Activated CD4-positive, alpha-beta T cell treated with anti-CD3 and anti-CD28 coated beads for 24 hours (primary cell): ENCODE results near the gene VPS52.
A peak's percentile ranks its signal among the peaks of the same experiment; 100 is the strongest.

Experiments used
- DNase-seq, 2 donors: peaks; one replicate each; pipeline ENCODE4 v3.0.0-alpha.2; 2020; ENCODE audit warnings: low read depth in 2 of 2

Gene VPS52, protein sequence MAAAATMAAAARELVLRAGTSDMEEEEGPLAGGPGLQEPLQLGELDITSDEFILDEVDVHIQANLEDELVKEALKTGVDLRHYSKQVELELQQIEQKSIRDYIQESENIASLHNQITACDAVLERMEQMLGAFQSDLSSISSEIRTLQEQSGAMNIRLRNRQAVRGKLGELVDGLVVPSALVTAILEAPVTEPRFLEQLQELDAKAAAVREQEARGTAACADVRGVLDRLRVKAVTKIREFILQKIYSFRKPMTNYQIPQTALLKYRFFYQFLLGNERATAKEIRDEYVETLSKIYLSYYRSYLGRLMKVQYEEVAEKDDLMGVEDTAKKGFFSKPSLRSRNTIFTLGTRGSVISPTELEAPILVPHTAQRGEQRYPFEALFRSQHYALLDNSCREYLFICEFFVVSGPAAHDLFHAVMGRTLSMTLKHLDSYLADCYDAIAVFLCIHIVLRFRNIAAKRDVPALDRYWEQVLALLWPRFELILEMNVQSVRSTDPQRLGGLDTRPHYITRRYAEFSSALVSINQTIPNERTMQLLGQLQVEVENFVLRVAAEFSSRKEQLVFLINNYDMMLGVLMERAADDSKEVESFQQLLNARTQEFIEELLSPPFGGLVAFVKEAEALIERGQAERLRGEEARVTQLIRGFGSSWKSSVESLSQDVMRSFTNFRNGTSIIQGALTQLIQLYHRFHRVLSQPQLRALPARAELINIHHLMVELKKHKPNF

GRCh38 chr6:33271468-33272274, at the start of gene VPS52, which contains the start of gene RPS18:
VPS52 (minus strand) TSS chr6:33271876; CDS start chr6:33271675, 201 bp downstream.
RPS18 (plus strand) TSS chr6:33272075; CDS start chr6:33272120, 45 bp downstream.
- DNase-seq: peak; percentile 77 to 86

DNA sequence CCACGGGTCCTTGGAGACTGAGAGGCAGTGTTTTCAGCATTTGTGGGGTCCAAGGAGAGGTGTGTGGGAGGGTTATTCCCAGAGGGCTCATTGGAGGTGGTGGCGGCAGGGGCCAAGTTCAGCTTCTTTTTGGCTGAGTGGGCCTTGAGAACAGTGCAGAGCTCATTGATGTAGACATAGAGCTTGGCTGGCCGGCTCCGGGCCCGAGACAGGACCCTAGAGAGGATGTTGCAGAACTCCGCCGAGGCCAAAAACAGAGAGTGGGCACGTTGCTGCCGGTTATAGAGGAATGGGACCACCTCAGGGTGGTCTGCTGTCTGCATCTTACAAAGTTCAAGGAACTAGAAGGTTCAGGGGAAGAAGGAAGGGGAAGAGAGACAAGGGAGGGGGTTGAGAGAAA, 49.6 kb upstream of the VPS52 start:
- no peak for DNase-seq

- DNase-seq: no peak
These were observed 48.9 kb upstream of the VPS52 start for GRCh38 chr6:33320315-33321181.

- DNase-seq: no peak
These were observed 48.3 kb upstream of the VPS52 start for GRCh38 chr6:33319939-33320314.

DNA sequence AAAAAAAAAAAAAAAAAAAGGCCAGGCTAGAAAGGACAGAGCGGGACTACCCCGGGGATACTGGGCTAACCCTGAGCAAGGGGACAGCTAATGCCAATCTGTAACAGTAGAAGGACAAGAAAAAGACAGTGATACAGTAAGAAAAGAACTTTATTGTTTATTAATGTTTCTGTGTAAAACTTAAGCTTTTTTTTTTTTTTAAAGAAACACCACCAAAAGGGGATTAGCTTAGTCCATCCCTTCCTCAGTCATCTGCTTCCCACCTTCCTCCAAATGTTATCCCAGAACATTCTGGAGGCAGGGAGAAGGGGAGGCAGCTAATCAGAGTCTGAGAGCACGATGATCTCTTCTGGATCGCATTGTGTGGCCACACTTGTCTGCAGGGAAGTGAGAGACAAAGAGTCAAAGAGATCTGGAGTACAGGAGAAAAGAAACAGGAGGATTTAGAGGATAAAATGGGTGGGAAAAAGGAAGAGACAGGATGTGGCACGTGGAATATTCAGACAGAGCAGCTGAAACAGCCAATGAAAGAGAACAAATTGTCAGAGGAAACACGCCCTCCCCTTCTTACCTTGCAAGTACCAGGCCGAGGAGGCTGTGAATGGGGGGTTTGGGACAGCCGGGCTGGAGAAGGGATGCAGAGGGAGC, 46.9 kb upstream of the VPS52 start:
- no peak for DNase-seq

GRCh38 chr6:33317669-33318425, 46.2 kb upstream of the VPS52 start, which contains the start of gene ZBTB22:
ZBTB22 (minus strand) TSS chr6:33317744; CDS start chr6:33316916, 828 bp downstream.
- DNase-seq: peak; percentile 95 to 96

DNA sequence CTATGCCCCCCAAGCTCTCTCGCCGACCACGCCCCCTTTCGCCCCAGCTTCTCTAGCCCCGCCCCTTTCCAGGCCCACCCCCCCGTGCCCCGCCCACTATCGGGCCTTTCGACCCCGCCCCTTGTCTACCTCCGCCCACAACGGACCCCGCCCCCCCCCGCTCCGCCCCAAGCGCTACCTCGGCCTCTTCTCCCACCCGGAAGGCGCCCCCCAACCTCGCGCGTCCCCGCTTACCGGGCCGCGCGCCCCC, 45.7 kb upstream of the VPS52 start:
- peak in 1 of 2 donors; percentile 54 for DNase-seq

GRCh38 chr6:33316603-33317418, 45.1 kb upstream of the VPS52 start:
- DNase-seq: no peak

- DNase-seq: no peak
These were observed 44.3 kb upstream of the VPS52 start for GRCh38 chr6:33315793-33316602.

GRCh38 chr6:33314943-33315792, 43.5 kb upstream of the VPS52 start:
- DNase-seq: no peak

GRCh38 chr6:33314515-33314942, 42.9 kb upstream of the VPS52 start:
- peak; percentile 29 to 39 for DNase-seq

- DNase-seq: peak; percentile 71 to 73
These were observed 42.2 kb upstream of the VPS52 start, which contains the start of gene TAPBP for GRCh38 chr6:33313709-33314514. TAPBP (minus strand) TSS chr6:33314078; CDS start chr6:33314041, 37 bp downstream.

DNA sequence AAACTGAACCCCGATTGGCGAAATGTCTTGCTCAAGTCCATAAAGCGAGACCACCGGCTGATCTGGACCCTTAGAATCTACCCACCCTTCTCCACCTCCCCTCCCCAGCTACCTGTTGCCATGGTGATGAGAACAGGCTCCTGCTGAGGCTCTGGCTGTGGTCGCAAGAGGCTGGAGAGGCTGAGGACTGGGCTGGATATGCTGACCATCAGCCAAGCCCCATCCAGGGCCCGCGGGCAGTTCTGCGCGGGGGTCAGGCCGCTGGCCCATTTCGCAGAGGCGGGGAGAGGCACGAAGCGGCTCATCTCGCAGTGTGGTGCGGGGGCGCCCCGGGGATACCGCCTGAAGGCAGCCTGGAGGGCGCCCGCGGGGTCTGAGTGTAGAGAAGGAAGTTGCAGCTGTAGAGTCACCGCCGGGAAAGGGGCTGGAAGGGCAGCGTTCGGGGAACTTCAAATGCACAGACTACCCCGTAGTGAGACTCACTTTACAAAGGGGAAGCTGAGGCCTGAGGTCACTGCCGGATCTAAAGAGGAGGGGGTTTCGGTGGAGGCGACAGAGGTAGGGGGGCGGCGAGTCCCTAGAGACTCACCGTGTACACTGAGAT, 41.5 kb upstream of the VPS52 start:
- peak in 1 of 2 donors; percentile 37 for DNase-seq

DNA sequence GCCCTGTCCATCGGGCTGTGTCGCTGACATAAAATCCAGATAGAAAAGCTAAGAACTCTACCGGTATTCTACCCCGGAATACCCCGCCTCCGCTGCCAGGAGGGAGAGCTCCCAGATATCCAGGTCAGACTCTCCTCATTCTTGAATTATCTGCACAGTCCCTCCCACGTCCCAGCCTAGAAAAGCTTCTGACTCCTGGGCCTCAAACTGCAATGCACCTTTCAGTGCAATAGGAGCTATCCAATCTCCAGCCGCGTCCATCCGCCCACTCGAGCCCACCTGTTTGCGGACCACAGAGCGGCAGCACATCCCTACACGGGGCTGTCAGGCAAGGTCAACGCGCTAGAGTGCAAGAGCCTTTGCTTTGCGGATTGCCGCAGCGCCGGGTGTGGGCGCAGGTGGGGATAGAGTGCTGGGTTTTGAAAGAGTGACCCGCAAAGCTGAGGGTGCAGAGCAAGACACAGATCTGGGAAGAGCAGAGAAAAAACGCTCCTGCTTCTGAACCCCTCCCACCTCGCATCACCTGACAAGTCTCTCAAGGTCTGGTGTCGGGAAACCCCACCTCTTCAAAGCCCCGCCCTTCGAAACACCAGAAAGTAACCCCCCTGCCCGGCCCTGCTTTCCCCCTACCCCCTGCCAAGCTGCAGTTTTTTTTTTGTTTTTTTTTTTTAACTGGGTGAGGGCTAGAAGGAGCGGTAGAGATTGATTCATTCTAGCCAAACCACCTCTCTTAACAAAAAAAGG, 40.9 kb upstream of the VPS52 start:
- peak; percentile 68 for DNase-seq

DNA sequence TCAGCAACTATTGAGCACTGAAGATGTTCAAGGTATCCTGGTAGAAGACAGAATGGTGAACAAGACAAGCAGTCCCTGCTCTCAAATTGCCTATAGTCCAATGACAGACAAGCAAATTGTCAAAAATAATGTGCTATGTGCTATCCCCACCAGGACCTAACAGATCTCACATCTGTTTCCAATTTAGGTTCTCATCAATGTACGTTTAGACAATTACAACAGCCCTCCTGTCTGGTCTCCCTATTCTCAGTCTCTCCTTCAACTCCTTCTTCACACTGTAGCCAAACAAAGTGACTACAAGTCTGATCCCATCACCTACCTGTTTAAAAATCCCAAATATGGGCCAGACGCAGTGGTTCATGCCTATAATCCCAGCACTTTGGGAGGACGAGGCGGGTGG, 34.7 kb upstream of the VPS52 start:
- DNase-seq: no peak
